GM15510 (cell line): Measurements from ENCODE around the gene CFAP45.

Source experiments
- POLR2A ChIP-seq: IDR thresholded peaks from 3 replicates; pipeline ENCODE4 v1.6.1; 2011; ENCODE audit warnings: borderline replicate concordance; ENCODE audit not compliant: insufficient read length; ENCODE audit errors: extremely low read depth

Gene CFAP45

GRCh38 chr1:159931101-159931794, 31.3 kb upstream of the CFAP45 start:
- TF ChIP-seq POLR2A = no peak

GRCh38 chr1:159930634-159931033, 30.7 kb upstream of the CFAP45 start:
- TF ChIP-seq POLR2A = no peak

- no peak for TF ChIP-seq POLR2A
These were observed 30.3 kb upstream of the CFAP45 start for GRCh38 chr1:159930216-159930615.

- TF ChIP-seq POLR2A = no peak
These were observed 29.4 kb upstream of the CFAP45 start for GRCh38 chr1:159929155-159930051.

GRCh38 chr1:159928491-159929050, 28.6 kb upstream of the CFAP45 start:
- TF ChIP-seq POLR2A = no peak

- TF ChIP-seq POLR2A = no peak
These were observed 28.0 kb upstream of the CFAP45 start for GRCh38 chr1:159927849-159928431.

- no peak for TF ChIP-seq POLR2A
These were observed 27.4 kb upstream of the CFAP45 start for GRCh38 chr1:159927211-159927848.

GRCh38 chr1:159925719-159926078, 25.7 kb upstream of the CFAP45 start:
- TF ChIP-seq POLR2A = no peak

GRCh38 chr1:159924791-159925718, 25.1 kb upstream of the CFAP45 start, which contains the start of gene TAGLN2:
TSS of gene TAGLN2 (minus strand) at chr1:159925507. CDS start at chr1:159920509, 4,998 bp downstream.
- TF ChIP-seq POLR2A = peak; percentile 98

GRCh38 chr1:159924025-159924790, 24.2 kb upstream of the CFAP45 start:
- TF ChIP-seq POLR2A = peak; percentile 19

- TF ChIP-seq POLR2A = no peak
These were observed 23.4 kb upstream of the CFAP45 start for GRCh38 chr1:159923203-159924024.
